DLD1 (cell line): ENCODE data around the gene CEACAM8.
"Not testable (repeated sequence)": the region's sequence is repeated elsewhere in the genome, so short reads cannot be mapped to it uniquely, and the experiment has no call there.

Experiments
- in situ Hi-C: cut with HindIII; loops from 2 replicates; pipeline ENCODE4 v1.10.0; 2017; ENCODE audit warnings: low sequenced_read_pairs

Gene CEACAM8

GRCh38 chr19:42546831-42547500 is 47.8 kb downstream of the CEACAM8 start:
- in situ Hi-C loops: no loop called here

- in situ Hi-C loops: no loop called here
Observed at GRCh38 chr19:42544146-42544545, 50.6 kb downstream of the CEACAM8 start.

GRCh38 chr19:42542791-42543190 is 51.9 kb downstream of the CEACAM8 start:
- in situ Hi-C loops: no loop called here

- in situ Hi-C loops: no loop called here
Observed at GRCh38 chr19:42540071-42540553, 54.6 kb downstream of the CEACAM8 start.

- in situ Hi-C loops: no loop called here
Observed at GRCh38 chr19:42538841-42539709, 55.6 kb downstream of the CEACAM8 start.

DNA sequence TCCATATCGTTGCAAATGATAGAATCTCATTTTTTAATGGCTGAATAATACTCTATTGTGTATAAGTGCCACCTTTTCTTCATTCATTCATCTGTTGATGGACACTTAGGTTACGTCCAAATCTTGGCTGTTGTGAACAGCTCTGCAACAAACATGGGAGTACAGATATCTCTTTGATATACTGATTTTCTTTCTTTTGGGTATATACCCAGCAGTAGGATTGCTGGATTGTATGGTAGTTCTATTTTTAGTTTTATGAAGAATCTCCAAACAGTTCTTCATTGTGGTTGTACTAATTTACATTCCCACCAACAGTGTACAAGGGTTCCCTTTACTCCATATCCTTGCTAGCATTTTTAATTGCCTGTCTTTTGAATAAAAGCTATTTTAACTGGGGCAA is 59.4 kb downstream of the CEACAM8 start:
- in situ Hi-C loops: not testable (repeated sequence)

DNA sequence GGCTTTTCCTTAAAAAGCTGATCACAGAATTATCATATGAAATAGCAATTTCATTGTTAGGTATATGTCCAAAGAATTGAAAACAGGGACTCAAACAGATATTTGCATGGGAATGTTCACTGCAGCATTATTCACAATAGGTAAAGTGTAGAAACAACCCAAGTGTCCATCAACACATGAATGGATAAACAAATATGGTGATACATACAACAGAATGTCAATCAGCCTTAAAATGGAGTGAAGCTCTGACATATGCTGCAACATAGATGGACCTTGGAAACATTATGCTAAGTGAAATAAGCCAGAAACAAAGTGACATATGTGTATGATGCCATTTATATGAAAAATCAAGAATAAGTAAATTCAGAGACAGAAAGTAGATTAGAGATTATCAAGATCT is 60.3 kb downstream of the CEACAM8 start:
- in situ Hi-C loops: no loop called here

- in situ Hi-C loops: no loop called here
Observed at GRCh38 chr19:42532891-42533290, 61.8 kb downstream of the CEACAM8 start.

DNA sequence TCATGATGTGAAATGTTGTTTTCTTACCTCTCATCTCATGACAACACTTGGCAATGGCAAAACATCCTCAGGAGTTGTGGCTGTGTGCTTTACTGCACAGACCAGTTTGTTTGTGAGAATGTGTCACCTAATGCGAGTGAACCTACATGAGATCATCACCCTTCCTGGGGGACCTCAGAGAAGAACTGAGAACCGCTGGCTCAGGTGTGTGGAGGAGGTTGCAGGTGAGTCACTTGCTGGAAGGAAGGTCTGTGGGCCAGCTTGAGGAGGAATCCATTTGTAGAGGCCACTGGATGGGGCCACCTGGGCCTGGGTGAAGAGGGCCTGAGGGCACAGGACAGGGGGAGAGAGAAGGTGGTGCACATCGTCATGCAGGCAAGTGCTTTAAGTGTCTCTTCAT is 63.4 kb downstream of the CEACAM8 start:
- in situ Hi-C loops: no loop called here
